C4-2B (cell line): ENCODE results near the gene TEX19.

Source experiments
- CTCF ChIP-seq: fragments of 450-650 bp; conservative IDR thresholded peaks from 2 replicates; pipeline ENCODE4 v1.5.1; 2017; ENCODE audit warnings: mild to moderate bottlenecking
- ZFX ChIP-seq: fragments of 450-650 bp; IDR thresholded peaks from 2 replicates; pipeline ENCODE4 v1.6.1; 2017

- TF ChIP-seq CTCF (no peak), ZFX (no peak; the same call in 1 of the 2 replicates)
Measured at GRCh38 chr17:82334204-82334621, 24.8 kb upstream of the TEX19 start.
